Heart left ventricle (tissue), 16 donors: ENCODE data around the gene CENPP. TPM values are rescaled to one million over a fixed set of nuclear protein-coding genes. Genes with fewer than 3 reads are reported as not detected.

Source experiments
- ATAC-seq, 4 donors: fragments of 200-7000 bp; cut with Tn5 transposase; one replicate each; pipeline ENCODE4 v1.9.1; 2020 to 2022; ENCODE audit warnings: moderate library complexity in 4 of 4, mild to moderate bottlenecking in 3 of 4, moderate number of reproducible peaks in 1 of 4
- DNase-seq, 5 donors: peaks; one replicate each; pipeline ENCODE4 v3.0.0-alpha.2; 2020
- H3K27ac ChIP-seq, 12 donors: fragments of 200-600 bp; sonication (generic) in 4 of 12; one replicate each; pipeline versions ENCODE4 v1.5.0 to v1.8.0; 2016 to 2022; ENCODE audit warnings: mild to moderate bottlenecking in 2 of 12
- H3K27me3 ChIP-seq, 9 donors: fragments of 200-600 bp; sonication (generic) in 2 of 9; one replicate each; pipeline versions ENCODE4 v1.5.1 to v1.8.0; 2016 to 2022; ENCODE audit warnings: mild to moderate bottlenecking in 3 of 9
- H3K36me3 ChIP-seq, 9 donors: fragments of 200-600 bp; sonication (generic) in 2 of 9; one replicate each; pipeline versions ENCODE4 v1.5.0 to v1.8.0; 2018 to 2022; ENCODE audit warnings: mild to moderate bottlenecking in 2 of 9
- H3K4me1 ChIP-seq, 12 donors: fragments of 200-600 bp; sonication (generic) in 4 of 12; one replicate each; pipeline versions ENCODE4 v1.5.0 to v1.8.0; 2016 to 2022; ENCODE audit warnings: mild to moderate bottlenecking in 3 of 12
- H3K4me3 ChIP-seq, 12 donors: fragments of 200-600 bp; sonication (generic) in 4 of 12; one replicate each; pipeline versions ENCODE4 v1.5.0 to v1.8.0; 2017 to 2022; ENCODE audit warnings: mild to moderate bottlenecking in 9 of 12, moderate library complexity in 4 of 12
- H3K9me3 ChIP-seq, 12 donors: fragments of 200-600 bp; sonication (generic) in 4 of 12; one replicate each; pipeline versions ENCODE4 v1.5.0 to v1.8.0; 2016 to 2022; ENCODE audit warnings: mild to moderate bottlenecking in 1 of 12
- CTCF ChIP-seq, 12 donors: fragments of 200-600 bp; sonication (generic) in 4 of 12; IDR thresholded peaks; one replicate each; pipeline versions ENCODE4 v1.5.0 to v1.8.0; 2018 to 2022; ENCODE audit warnings: antibody characterized with exemption in 12 of 12, mild to moderate bottlenecking in 5 of 12
- POLR2A ChIP-seq, 2 donors: fragments of 450-650 bp; IDR thresholded peaks; one replicate each; pipeline ENCODE4 v1.6.1; 2017; ENCODE audit warnings: antibody characterized with exemption in 2 of 2, mild to moderate bottlenecking in 2 of 2, moderate library complexity in 2 of 2
- WGBS, 4 donors: extraction: QIAGEN DNeasy Blood & Tissue Kit in 2 of 4; methylation state at CpG; one replicate each; pipeline versions ENCODE4 v1.1.5 to v1.1.7; 2013 to 2018; 5-methylcytosine and 5-hydroxymethylcytosine counted together
- intact Hi-C, 10 donors: fragments of 100-400 bp; cut with DNase I; formaldehyde crosslinking; loops; one replicate each; pipeline versions ENCODE4 v1.11.1 to v1.14.2; 2022
- polyA plus RNA-seq, 2 donors: library from polyadenylated mRNA; stranded (reverse); fragments of 200-250 nt; gene quantifications; one replicate each; pipeline ENCODE4 v1.2.3, GENCODE V29; 2013
- total RNA-seq, 9 donors: library from RNA; depleted of rRNA in 2 of 9; stranded (reverse); fragments of >200 nt in 2 of 9; fragmentation: NEBNext Ultra II Directional in 3 of 9; extraction: Animal tissue kit (Norgen Biotek cat#: 25700) in 3 of 9; gene quantifications; one replicate each; pipeline versions ENCODE4 v1.1.0 to v1.2.4, GENCODE V29; 2016 to 2023
- donor health status: ischemic (EF 13 %, LVEDD 7.1; RV severe dilation, severe dysfunction).
- donor health status: healthy with polysubstance abuse.
- donor health status: DM: no; HTN: yes; CAD: no.
- donor health status: DM: no; HTN: no; CAD: no.
- donor health status: ischemic (EF 25% LVEDD 6.9; RV normal size, moderate dysfunction).
- donor health status: ischemic (EF 25% LVEDD 5.7; RV mildly dilated, moderate dysfunction).
- donor health status: healthy.
- donor health status: DM: yes; HTN: yes; CAD: no.
- donor health status: ischemic (EF 35%, LVEDD 5.7; RV mildly dilated, moderate dysfunction).
- donor health status: nonischemic (EF 11% LVEDD 7.7; RV severe dilation, severe dysfunction).
- donor health status: DM: yes; HTN: yes; CAD: no.
- donor health status: PGD.
- donor health status: ischemic (EF 29% LVEDD 5.4; RV normal size, mild dysfunction).
- donor health status: nonischemic (EF 23%, LVEDD 6.1; RV moderate dilation, normal function).

Gene CENPP
- total and polyA plus RNA-seq, 11 donors = 1.1 to 5.8 (median 2.4) TPM

DNA sequence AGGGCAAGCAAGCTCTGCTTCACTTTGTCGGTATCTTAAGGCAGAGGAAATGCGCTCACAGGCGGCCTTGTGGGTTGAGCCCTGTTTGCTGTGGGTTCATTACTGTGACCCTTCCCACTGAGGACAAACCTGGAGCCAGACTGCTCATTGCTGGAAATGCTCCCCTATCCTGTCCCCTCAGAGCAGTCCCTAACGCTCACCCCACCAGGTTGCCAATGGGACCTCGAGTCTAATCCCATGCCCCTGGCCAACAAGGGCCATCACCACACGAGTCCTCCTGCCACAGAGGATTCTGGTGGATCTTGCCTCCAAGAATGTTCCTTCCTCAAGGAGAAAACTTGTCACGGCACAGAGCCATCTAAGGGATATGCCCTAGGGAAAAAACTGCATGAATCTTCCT lies 329.6 kb downstream of the CENPP start:
- Histone ChIP-seq H3K27ac (no peak overlapping the region), H3K4me1 (peaks cover 0 to 21% (median 5%) of the 10 kb centered on the region in 12 donors), H3K4me3 (no peak overlapping the region), H3K9me3 (no peaks in the 10 kb centered on the region), H3K36me3 (peaks cover 0 to 67% (median 37%) of the 10 kb centered on the region in 9 donors), H3K27me3 (no peaks in the 10 kb centered on the region)
- TF ChIP-seq POLR2A (IDR thresholded peaks at IDR 0.05) = no peak
- no peak for TF ChIP-seq CTCF (IDR thresholded peaks at IDR 0.05)
- intact Hi-C loops = no loop called here
- no peak for DNase-seq
- 88 to 100% (median 97%) methylated on average over 1 to 7 of the region's 7 CpGs for WGBS, 4 donors
- no peak for ATAC-seq

DNA sequence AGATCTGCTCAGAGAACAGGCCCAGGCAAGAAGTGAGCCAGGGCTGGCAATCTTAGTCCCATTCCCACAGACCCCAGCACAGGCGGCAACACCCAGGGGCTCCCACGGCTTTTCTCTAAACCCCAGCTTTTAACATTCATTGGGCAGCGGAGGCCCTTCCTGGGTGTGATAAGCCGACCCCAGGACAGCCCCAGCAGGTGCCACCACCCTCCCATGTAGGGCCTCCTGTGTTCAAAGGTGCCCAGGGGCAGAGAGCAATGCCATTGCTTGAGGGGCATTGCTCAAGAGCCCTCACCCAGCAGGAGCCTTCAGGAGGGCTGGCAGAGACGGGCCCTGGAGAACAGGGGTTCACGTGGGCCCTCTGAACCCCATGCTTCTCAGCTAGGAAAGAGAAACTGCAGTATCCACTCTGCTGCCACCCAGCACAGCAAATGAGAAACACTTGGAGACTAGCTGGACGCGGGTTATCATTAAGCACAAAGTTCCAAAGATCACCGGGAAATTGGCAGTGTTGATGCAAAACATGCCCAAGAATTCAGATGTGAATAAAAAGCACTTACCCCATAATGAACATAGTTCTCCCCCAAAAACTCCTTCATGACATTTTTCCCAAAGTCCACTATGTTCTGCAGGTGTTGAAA lies 330.3 kb downstream of the CENPP start:
- ATAC-seq (no peak), DNase-seq (peak in 1 of 5 donors; percentile 10)
- Histone ChIP-seq H3K36me3 (peaks cover 0 to 63% (median 37%) of the 10 kb centered on the region in 9 donors), H3K4me3 (no peak overlapping the region), H3K27ac (no peak overlapping the region), H3K9me3 (no peaks in the 10 kb centered on the region), H3K27me3 (no peaks in the 10 kb centered on the region), H3K4me1 (peaks cover 0 to 19% (median 4%) of the 10 kb centered on the region in 12 donors)
- intact Hi-C loops = no loop called here
- 89 to 95% (median 91%) methylated on average over 8 to 9 of the region's 9 CpGs for WGBS, 4 donors
- TF ChIP-seq POLR2A (IDR thresholded peaks at IDR 0.05) (no peak), CTCF (IDR thresholded peaks at IDR 0.05) (no peak)

- Histone ChIP-seq H3K4me3 (no peak overlapping the region), H3K9me3 (no peaks in the 10 kb centered on the region), H3K27ac (no peak overlapping the region), H3K27me3 (no peaks in the 10 kb centered on the region), H3K4me1 (peaks cover 0 to 19% (median 2%) of the 10 kb centered on the region in 12 donors), H3K36me3 (peaks cover 0 to 58% (median 34%) of the 10 kb centered on the region in 9 donors)
- no peak for TF ChIP-seq POLR2A (IDR thresholded peaks at IDR 0.05)
- TF ChIP-seq CTCF (IDR thresholded peaks at IDR 0.05) = no peak
- WGBS, 4 donors = 90 to 93% (median 92%) methylated on average over 10 to 11 of the region's 11 CpGs
- ATAC-seq = no peak
- intact Hi-C loops = no loop called here
- no peak for DNase-seq
Observed at GRCh38 chr9:92656537-92656925, 330.8 kb downstream of the CENPP start.

- no peak for TF ChIP-seq CTCF (IDR thresholded peaks at IDR 0.05)
- TF ChIP-seq POLR2A (IDR thresholded peaks at IDR 0.05) = no peak
- Histone ChIP-seq H3K36me3 (peaks cover 0 to 49% (median 25%) of the 10 kb centered on the region in 9 donors), H3K4me1 (peaks cover 0 to 22% (median 1%) of the 10 kb centered on the region in 12 donors), H3K27ac (no peak overlapping the region), H3K27me3 (no peaks in the 10 kb centered on the region), H3K4me3 (no peak overlapping the region), H3K9me3 (no peaks in the 10 kb centered on the region)
- intact Hi-C loops = no loop called here
- peak in 1 of 4 donors; percentile 32 for ATAC-seq
- DNase-seq = no peak
- 91 to 94% (median 92%) methylated on average over 17 of the region's 17 CpGs for WGBS, 4 donors
Observed at GRCh38 chr9:92657296-92658094, 331.7 kb downstream of the CENPP start.
